Measurements from ENCODE around the gene SHISA9. TPM values are rescaled to one million over a fixed set of nuclear protein-coding genes. Genes with fewer than 3 reads are reported as not detected.

SHISA9 gene
- total RNA-seq, 1 donor from 2014 or later: 3.0 TPM

DNA sequence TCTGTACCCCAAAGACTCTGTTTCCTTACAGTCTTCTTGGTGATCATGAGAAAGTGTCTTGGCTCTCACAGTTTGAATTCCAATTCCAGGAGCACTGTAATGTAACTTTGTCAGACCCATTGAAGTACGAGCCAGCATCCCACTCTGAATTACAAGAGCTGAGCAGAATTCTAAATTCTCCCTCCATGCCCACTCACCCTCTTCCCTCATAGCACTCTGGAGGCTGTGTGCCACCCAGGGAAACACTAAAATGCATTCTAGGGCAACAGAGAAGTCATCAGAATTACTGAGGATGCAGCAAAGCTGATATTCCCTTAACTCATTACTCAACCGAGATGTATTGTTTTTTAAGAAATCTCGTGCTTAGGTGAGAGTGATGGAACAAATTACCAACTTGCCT is 154.1 kb downstream of the SHISA9 start:
- no peaks in the 10 kb centered on the region for H3K4me1 Mint-ChIP-seq (ENCODE audit: low read depth)
- TF ChIP-seq, protein P1, sequence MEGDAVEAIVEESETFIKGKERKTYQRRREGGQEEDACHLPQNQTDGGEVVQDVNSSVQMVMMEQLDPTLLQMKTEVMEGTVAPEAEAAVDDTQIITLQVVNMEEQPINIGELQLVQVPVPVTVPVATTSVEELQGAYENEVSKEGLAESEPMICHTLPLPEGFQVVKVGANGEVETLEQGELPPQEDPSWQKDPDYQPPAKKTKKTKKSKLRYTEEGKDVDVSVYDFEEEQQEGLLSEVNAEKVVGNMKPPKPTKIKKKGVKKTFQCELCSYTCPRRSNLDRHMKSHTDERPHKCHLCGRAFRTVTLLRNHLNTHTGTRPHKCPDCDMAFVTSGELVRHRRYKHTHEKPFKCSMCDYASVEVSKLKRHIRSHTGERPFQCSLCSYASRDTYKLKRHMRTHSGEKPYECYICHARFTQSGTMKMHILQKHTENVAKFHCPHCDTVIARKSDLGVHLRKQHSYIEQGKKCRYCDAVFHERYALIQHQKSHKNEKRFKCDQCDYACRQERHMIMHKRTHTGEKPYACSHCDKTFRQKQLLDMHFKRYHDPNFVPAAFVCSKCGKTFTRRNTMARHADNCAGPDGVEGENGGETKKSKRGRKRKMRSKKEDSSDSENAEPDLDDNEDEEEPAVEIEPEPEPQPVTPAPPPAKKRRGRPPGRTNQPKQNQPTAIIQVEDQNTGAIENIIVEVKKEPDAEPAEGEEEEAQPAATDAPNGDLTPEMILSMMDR (IDR thresholded peaks at IDR 0.05; ENCODE audit: unreplicated experiment): no peak
- H3K27ac Mint-ChIP-seq: no peak overlapping the region
- no peaks in the 10 kb centered on the region for H3K27me3 Mint-ChIP-seq
- H3K4me3 Mint-ChIP-seq (ENCODE audit: low read depth): no peak overlapping the region
- DNase-seq (ENCODE audit: low spot score, unreplicated experiment): no peak
- no peaks in the 10 kb centered on the region for H3K9me3 Mint-ChIP-seq (ENCODE audit: low read depth)
- H3K36me3 Mint-ChIP-seq (ENCODE audit: insufficient read depth): no peaks in the 10 kb centered on the region

DNA sequence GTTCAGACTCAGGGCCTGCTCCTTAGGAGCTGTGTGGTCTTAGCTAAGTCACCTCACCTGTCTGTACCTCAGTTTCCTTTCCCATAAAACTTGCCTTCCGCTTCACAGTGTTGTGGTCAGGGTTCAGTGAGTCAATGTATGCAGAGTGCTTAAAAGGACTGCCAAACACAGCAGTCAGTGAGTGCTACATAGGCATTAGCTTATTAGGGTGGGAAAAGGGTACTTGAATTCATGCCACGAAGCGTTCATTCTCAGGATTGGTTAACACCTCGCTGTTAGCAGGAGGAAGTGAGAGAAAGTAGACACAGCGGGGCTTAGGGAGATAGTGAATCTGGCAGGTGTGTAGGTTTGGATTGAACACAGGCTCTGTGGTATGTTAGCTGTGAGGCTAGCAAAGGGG is 155.2 kb downstream of the SHISA9 start:
- Mint-ChIP-seq H3K4me3 (ENCODE audit: low read depth) (no peak overlapping the region), H3K4me1 (ENCODE audit: low read depth) (no peaks in the 10 kb centered on the region), H3K36me3 (ENCODE audit: insufficient read depth) (no peaks in the 10 kb centered on the region), H3K27ac (no peak overlapping the region), H3K27me3 (no peaks in the 10 kb centered on the region), H3K9me3 (ENCODE audit: low read depth) (no peaks in the 10 kb centered on the region)
- TF ChIP-seq, protein P1 (IDR thresholded peaks at IDR 0.05; ENCODE audit: unreplicated experiment): no peak
- no peak for DNase-seq (ENCODE audit: low spot score, unreplicated experiment)

DNA sequence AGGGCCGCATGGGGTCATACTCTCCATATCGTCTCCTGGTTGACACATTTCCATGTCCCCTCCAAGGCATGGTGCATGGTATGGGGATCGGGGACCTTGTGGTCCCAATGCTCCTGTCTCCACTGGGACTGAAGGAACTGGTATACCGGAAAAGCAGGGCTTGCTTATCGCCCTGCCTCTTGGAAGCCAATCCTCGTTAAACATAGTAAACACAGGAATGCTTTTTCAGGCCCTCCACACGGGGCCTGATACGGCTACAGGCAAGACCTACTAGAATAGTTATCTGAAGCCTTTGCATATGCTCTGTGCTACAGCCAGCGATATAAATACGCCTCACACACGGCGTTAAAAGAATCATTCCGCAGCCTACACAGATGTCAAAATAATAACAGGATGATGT is 159.5 kb downstream of the SHISA9 start:
- no peaks in the 10 kb centered on the region for H3K4me1 Mint-ChIP-seq (ENCODE audit: low read depth)
- no peak overlapping the region for H3K27ac Mint-ChIP-seq
- H3K9me3 Mint-ChIP-seq (ENCODE audit: low read depth): no peaks in the 10 kb centered on the region
- DNase-seq (ENCODE audit: low spot score, unreplicated experiment): no peak
- no peaks in the 10 kb centered on the region for H3K27me3 Mint-ChIP-seq
- no peaks in the 10 kb centered on the region for H3K36me3 Mint-ChIP-seq (ENCODE audit: insufficient read depth)
- no peak overlapping the region for H3K4me3 Mint-ChIP-seq (ENCODE audit: low read depth)
- TF ChIP-seq, protein P1 (IDR thresholded peaks at IDR 0.05; ENCODE audit: unreplicated experiment): no peak

DNA sequence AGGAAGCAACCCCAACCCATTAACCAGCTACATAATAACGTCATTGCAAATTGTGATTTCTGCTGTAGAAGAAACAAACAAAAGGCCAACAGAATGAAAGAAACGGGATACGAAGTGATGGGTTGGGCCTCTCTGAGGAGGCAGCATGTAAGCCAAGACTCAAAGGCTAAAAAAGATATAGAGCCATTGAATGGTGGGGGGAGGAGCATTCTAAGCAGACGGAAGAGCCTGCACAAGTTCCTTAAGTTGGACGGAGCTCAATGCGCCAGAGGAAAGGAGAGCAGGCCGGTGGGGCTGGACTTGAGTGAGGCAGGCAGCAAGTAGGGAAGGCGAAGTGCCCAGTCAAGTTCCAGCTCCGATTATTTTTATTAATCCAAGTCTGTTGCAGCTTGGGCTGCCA is 160.3 kb downstream of the SHISA9 start:
- H3K4me1 Mint-ChIP-seq (ENCODE audit: low read depth): no peaks in the 10 kb centered on the region
- H3K4me3 Mint-ChIP-seq (ENCODE audit: low read depth): no peak overlapping the region
- H3K27ac Mint-ChIP-seq: no peak overlapping the region
- TF ChIP-seq, protein P1 (IDR thresholded peaks at IDR 0.05; ENCODE audit: unreplicated experiment): no peak
- no peak for DNase-seq (ENCODE audit: low spot score, unreplicated experiment)
- no peaks in the 10 kb centered on the region for H3K27me3 Mint-ChIP-seq
- H3K9me3 Mint-ChIP-seq (ENCODE audit: low read depth): no peaks in the 10 kb centered on the region
- no peaks in the 10 kb centered on the region for H3K36me3 Mint-ChIP-seq (ENCODE audit: insufficient read depth)

DNA sequence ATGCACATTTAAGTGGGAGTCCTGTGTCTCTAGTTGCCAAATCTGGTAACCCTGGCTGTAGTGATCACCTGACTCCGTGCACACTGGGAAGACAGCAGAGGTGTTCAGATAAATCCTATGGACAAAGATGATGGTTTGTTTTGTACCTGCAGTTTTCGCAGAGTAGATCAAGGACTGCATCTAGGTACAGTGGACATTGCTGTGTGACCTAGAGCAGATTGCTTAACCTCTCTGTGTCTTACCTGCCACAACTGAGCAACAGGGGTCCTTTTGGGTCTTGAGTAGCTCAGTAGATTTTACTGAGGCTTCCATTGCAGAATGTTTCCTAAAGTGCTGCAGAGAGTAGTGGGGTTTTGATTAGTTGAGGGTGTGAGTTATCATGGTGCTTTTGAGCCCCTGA is 160.8 kb downstream of the SHISA9 start:
- no peak overlapping the region for H3K4me3 Mint-ChIP-seq (ENCODE audit: low read depth)
- H3K4me1 Mint-ChIP-seq (ENCODE audit: low read depth): no peaks in the 10 kb centered on the region
- no peaks in the 10 kb centered on the region for H3K9me3 Mint-ChIP-seq (ENCODE audit: low read depth)
- no peak for DNase-seq (ENCODE audit: low spot score, unreplicated experiment)
- TF ChIP-seq, protein P1 (IDR thresholded peaks at IDR 0.05; ENCODE audit: unreplicated experiment): no peak
- H3K36me3 Mint-ChIP-seq (ENCODE audit: insufficient read depth): no peaks in the 10 kb centered on the region
- no peaks in the 10 kb centered on the region for H3K27me3 Mint-ChIP-seq
- H3K27ac Mint-ChIP-seq: no peak overlapping the region

Measured in progenitor cell of endocrine pancreas (in vitro differentiated cells).